ENCODE data around the gene CCDC85C. TPM values are rescaled to one million over a fixed set of nuclear protein-coding genes. Genes with fewer than 3 reads are reported as not detected.

The CCDC85C gene
- total and polyA plus RNA-seq, 2 of the 8 experiments (the other 6 are each of a cell fraction or from before 2014, with no cell fraction given), result 16.8 to 35.8 TPM

GRCh38 chr14:99616832-99617800 lies 13.1 kb upstream of the CCDC85C start:
- no peaks in the 10 kb centered on the region for H4K20me1 ChIP-seq (replicated peaks in 1 of 2; ENCODE audit: control insufficient read depth in 1 of 2, insufficient read depth in 2 of 2, low read length in 2 of 2)
- no peaks in the 10 kb centered on the region for H3K9me3 ChIP-seq (ENCODE audit: insufficient read depth in 2 of 2, low read depth in 1 of 2, low read length in 1 of 2)
- no peak overlapping the region for H3K14ac ChIP-seq (ENCODE audit: insufficient read length)
- WGBS, 2 experiments (ENCODE audit: extremely low coverage in 1 of 2, insufficient coverage in 1 of 2, insufficient read length in 1 of 2, insufficient replicate concordance in 2 of 2, low coverage in 1 of 2, low lambda C conversion rate in 2 of 2, missing lambda C conversion rate in 1 of 2), result 87% methylated on average over 16 of the region's 16 CpGs; no CpG with 5 or more reads in 1 of the 2 experiments
- H3K9ac ChIP-seq (replicated peaks in 1 of 4; ENCODE audit: extremely low read depth in 1 of 4, low read depth in 3 of 4, low read length in 3 of 4), result no peak overlapping the region
- H3K56ac ChIP-seq (replicated peaks; ENCODE audit: insufficient read length, low read depth, low read length), result no peak overlapping the region
- H3K4me2 ChIP-seq (ENCODE audit: insufficient read depth in 1 of 2, low read depth in 2 of 2, low read length in 2 of 2), result no peak overlapping the region
- 0 out of 2 replicates have a peak, but pooled peaks cover 2% of the 10 kb centered on the region for H3K23me2 ChIP-seq (ENCODE audit: low read depth, low read length)
- H3K18ac ChIP-seq (ENCODE audit: extremely low read depth, low read length), result no peak overlapping the region
- no peaks in the 10 kb centered on the region for H3K27me3 ChIP-seq (replicated peaks in 1 of 4; ENCODE audit: control insufficient read depth in 3 of 4, extremely low read depth in 1 of 4, insufficient read depth in 3 of 4, low read length in 3 of 4)
- H2BK12ac ChIP-seq (ENCODE audit: low read depth, low read length), result no peak overlapping the region
- H3K79me1 ChIP-seq (ENCODE audit: low read depth, low read length), result no peaks in the 10 kb centered on the region
- H3K36me3 ChIP-seq (ENCODE audit: control insufficient read depth in 2 of 4, insufficient read depth in 4 of 4, low read length in 3 of 4), result no peaks in the 10 kb centered on the region
- H2AFZ ChIP-seq (ENCODE audit: low read length), result no peak overlapping the region
- CTCF ChIA-PET (ENCODE audit: partially characterized antibody), result interaction anchor here (0.8 to 6.0 kb wide), 12 partner anchors 9 to 282 kb away, joined by 3 to 37 read pairs (median 6); partner anchors contain the start of gene CYP46A1
- H2AK5ac ChIP-seq (ENCODE audit: low read depth, low read length), result no peak overlapping the region
- no peaks in the 10 kb centered on the region for H3K79me2 ChIP-seq (ENCODE audit: control insufficient read depth in 1 of 2, insufficient read depth in 2 of 2, low read length in 2 of 2)
- H2BK15ac ChIP-seq (ENCODE audit: low read length), result no peak overlapping the region
- no peak overlapping the region for H3K27ac ChIP-seq (ENCODE audit: low read depth, low read length)
- POLR2A ChIA-PET (ENCODE audit: partially characterized antibody), result interaction anchor here (0.6 to 2.5 kb wide), 2 partner anchors 12 to 53 kb away, joined by 3 to 10 read pairs; no protein-coding TSS in a partner anchor
- H2BK5ac ChIP-seq (ENCODE audit: low read depth, low read length), result no peak overlapping the region
- FAIRE-seq (no peak), DNase-seq (ENCODE audit: low read depth in 1 of 2, low spot score in 2 of 2) (no peak)
- no peak overlapping the region for H2BK20ac ChIP-seq (ENCODE audit: low read length)
- no peak overlapping the region for H3K4ac ChIP-seq (replicated peaks; ENCODE audit: insufficient read length, low read depth, low read length)
- H4K5ac ChIP-seq (ENCODE audit: insufficient read length, low read depth, low read length), result no peak overlapping the region
- no peak overlapping the region for H4K91ac ChIP-seq (replicated peaks; ENCODE audit: insufficient read length, low read length)
- peaks cover 0 to 8% (median 0%) of the 10 kb centered on the region in 4 experiments; a peak in 2 of 7 replicates for H3K4me1 ChIP-seq (replicated peaks in 1 of 4; ENCODE audit: control insufficient read depth in 3 of 4, insufficient read depth in 4 of 4, low read length in 3 of 4)
- H4K8ac ChIP-seq (ENCODE audit: extremely low read depth, insufficient read depth, low read length), result no peak overlapping the region
- H3K4me3 ChIP-seq (ENCODE audit: extremely low read depth in 1 of 4, insufficient read depth in 2 of 4, low read depth in 3 of 4, low read length in 4 of 4), result no peak overlapping the region
- no peak overlapping the region for H2BK120ac ChIP-seq (replicated peaks; ENCODE audit: low read depth, low read length)
- H3K23ac ChIP-seq (ENCODE audit: insufficient read length), result no peak overlapping the region
- no peak for TF ChIP-seq TAF1 (IDR thresholded peaks at IDR 0.05; ENCODE audit: low read depth, low read length)
- TF ChIP-seq USF2 (IDR thresholded peaks at IDR 0.05; ENCODE audit: low read length), result no peak
- no peak for TF ChIP-seq SAP30 (IDR thresholded peaks at IDR 0.05; ENCODE audit: insufficient read depth, insufficient replicate concordance, low read length)
- no peak for TF ChIP-seq ASH2L (IDR thresholded peaks at IDR 0.05; ENCODE audit: low read length)
- TF ChIP-seq HDAC2 (IDR thresholded peaks at IDR 0.05; ENCODE audit: borderline replicate concordance in 1 of 2, low read depth in 2 of 2, low read length in 2 of 2), result no peak
- TF ChIP-seq SP2 (IDR thresholded peaks at IDR 0.05; ENCODE audit: low read length), result no peak
- TF ChIP-seq, protein P1, sequence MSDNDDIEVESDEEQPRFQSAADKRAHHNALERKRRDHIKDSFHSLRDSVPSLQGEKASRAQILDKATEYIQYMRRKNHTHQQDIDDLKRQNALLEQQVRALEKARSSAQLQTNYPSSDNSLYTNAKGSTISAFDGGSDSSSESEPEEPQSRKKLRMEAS (IDR thresholded peaks at IDR 0.05), result no peak

All from H1 (cell line).